22Rv1 (cell line): ENCODE measurements around the gene FLYWCH1.

Experiments used
- H3K27ac ChIP-seq: fragments of 450-650 bp; 2 replicates; pipeline ENCODE4 v1.5.1; 2017
- ZFX ChIP-seq: fragments of 450-650 bp; IDR thresholded peaks from 2 replicates; pipeline ENCODE4 v1.6.1; 2017; ENCODE audit warnings: antibody characterized with exemption, borderline replicate concordance
- TF ChIP-seq, protein P1 (sequence below): fragments of 450-650 bp; IDR thresholded peaks from 2 replicates; pipeline ENCODE4 v1.5.1; 2017; ENCODE audit warnings: mild to moderate bottlenecking

FLYWCH1 gene, protein sequence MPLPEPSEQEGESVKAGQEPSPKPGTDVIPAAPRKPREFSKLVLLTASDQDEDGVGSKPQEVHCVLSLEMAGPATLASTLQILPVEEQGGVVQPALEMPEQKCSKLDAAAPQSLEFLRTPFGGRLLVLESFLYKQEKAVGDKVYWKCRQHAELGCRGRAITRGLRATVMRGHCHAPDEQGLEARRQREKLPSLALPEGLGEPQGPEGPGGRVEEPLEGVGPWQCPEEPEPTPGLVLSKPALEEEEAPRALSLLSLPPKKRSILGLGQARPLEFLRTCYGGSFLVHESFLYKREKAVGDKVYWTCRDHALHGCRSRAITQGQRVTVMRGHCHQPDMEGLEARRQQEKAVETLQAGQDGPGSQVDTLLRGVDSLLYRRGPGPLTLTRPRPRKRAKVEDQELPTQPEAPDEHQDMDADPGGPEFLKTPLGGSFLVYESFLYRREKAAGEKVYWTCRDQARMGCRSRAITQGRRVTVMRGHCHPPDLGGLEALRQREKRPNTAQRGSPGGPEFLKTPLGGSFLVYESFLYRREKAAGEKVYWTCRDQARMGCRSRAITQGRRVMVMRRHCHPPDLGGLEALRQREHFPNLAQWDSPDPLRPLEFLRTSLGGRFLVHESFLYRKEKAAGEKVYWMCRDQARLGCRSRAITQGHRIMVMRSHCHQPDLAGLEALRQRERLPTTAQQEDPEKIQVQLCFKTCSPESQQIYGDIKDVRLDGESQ

DNA sequence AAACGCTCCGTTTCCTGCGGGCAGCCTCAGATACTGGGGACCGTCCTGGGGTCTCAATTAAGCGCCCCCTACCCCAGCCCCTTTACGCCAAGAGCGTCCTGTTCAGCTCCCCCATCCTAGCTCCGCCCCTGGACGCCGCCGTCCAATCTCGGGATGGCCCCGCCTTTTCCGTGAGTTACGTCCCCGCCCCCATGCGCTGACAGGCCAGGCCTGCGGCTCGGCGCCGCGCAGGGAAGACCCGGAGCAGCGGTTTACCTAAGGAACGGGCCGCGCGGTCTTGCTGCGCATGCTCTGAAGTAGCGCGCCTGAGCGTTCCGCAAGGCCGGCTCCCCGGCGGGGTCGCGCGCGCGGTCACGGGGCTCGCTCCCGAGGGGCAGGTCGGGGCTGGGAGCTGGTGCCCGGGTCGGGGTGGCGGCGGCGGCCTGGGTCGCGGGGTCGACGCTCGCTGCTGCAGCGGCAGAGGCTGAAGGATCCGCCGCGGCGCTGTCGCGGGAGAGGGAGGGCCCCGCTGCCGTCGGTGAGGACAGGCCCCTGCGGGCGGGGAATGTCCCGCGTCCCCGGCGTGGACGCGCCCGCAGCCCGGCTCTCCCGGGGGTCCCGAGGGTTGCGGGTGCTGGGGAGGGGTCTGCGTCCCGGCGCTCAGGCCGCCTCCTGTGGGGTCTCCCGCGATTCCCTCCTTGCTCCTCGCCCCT lies at the start of gene FLYWCH1:
TSS of gene FLYWCH1 (plus strand) at position 294 of the 692 bp plus-strand sequence. CDS start 17,755 bp downstream, outside the sequence.
- TF ChIP-seq ZFX = no peak
- TF ChIP-seq, protein P1, sequence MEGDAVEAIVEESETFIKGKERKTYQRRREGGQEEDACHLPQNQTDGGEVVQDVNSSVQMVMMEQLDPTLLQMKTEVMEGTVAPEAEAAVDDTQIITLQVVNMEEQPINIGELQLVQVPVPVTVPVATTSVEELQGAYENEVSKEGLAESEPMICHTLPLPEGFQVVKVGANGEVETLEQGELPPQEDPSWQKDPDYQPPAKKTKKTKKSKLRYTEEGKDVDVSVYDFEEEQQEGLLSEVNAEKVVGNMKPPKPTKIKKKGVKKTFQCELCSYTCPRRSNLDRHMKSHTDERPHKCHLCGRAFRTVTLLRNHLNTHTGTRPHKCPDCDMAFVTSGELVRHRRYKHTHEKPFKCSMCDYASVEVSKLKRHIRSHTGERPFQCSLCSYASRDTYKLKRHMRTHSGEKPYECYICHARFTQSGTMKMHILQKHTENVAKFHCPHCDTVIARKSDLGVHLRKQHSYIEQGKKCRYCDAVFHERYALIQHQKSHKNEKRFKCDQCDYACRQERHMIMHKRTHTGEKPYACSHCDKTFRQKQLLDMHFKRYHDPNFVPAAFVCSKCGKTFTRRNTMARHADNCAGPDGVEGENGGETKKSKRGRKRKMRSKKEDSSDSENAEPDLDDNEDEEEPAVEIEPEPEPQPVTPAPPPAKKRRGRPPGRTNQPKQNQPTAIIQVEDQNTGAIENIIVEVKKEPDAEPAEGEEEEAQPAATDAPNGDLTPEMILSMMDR = no peak
- H3K27ac ChIP-seq = peak within 1 kb of the TSS; percentile 54

DNA sequence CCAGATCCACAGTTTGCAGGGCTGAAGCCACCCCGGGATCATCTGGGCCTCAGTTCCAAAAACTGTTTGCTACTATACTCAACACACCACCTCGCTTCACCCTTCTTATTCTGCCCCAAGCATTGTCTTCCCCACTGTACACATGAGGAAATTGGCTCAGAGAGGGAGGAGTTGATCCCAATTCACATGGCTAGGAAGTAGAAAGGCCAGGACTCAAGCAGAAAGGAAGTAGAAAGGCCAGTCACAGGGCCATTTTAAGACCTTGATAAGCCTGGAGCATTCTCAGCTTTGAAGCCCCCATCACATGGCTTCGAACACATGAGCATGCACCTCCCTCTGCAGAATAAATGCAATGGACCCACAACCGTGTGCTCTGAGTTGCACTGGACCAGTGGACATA lies 46.1 kb upstream of the FLYWCH1 start:
- TF ChIP-seq, protein P1 = no peak
- TF ChIP-seq ZFX = no peak
- no peak overlapping the region for H3K27ac ChIP-seq

DNA sequence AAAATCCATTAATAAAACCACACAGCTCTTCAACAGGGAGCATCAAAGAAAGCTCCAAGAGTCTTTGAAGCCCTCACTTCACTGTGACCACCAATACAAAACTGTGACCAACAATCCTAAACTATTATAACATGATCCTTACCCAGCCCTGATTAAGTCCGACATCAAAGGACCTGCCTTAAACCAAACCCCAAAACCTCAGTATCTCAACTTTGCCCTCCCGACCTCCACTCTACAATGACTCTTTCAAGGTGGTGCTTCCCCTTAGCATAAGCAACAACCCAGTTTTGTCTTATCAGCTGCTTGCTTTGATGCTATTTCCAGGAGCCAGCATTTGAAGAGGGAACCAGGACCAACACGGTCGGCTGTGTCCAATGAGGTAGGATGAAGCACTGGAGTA lies 45.3 kb upstream of the FLYWCH1 start:
- H3K27ac ChIP-seq = no peak overlapping the region
- TF ChIP-seq ZFX = no peak
- TF ChIP-seq, protein P1 = no peak

DNA sequence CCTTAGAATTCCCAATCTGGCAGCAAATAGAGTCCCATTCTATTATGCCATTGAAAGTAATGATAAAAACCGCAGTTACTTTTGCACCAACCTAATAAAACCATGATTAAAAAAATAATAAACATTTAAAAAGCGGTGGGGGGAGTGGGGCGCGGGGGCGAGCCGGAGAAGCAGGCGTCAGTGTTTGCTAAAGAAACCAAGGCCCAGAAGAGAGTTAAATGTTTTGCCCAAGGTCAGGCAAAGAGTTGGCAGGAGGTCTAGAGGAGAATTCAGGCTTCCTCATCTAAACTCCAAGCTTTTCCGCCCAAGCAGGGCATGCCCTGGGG lies 44.1 kb upstream of the FLYWCH1 start:
- TF ChIP-seq, protein P1 = no peak
- TF ChIP-seq ZFX = no peak
- H3K27ac ChIP-seq = peak overlapping the region; percentile 94

DNA sequence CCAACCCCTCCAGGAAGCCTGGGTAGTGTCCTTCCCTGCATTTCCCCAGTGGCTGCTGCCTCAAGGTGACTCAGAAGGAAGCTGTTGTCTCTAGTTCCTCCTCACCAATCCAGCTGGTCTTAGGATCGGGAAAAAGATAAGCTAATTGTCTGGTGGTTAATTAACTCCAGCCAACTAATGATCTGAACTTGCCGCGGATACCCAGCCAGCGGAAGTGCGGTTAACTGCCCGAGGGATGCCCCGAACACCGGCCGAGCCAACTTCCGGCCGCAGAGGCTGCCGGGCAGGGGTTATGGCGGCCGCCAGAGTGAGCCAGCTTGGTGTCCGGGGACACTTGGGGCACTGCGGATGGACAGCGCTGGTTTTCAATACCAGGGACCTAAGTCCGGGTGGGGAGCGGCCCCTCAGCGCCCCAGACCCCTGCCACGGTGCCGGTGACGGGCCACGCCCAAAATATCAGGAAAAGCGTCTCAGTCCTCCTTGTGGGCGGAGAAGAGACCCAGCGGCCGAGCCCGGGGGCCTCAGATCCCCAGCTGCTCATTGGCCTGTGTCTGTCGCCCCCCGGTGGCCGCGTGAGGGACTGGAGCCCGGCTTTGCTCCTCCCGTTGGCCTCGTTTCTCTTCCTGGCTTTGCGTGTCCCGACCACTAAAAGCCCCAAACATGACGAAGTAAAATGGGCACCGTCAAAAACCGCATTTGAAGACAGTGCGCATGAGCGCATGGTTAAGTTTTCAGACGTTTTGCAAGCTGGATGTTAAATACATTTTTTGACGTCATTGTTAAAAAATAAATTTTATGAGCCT lies 43.5 kb upstream of the FLYWCH1 start:
- TF ChIP-seq, protein P1 = peak; percentile 97
- no peak for TF ChIP-seq ZFX
- H3K27ac ChIP-seq = peak overlapping the region; percentile 94

DNA sequence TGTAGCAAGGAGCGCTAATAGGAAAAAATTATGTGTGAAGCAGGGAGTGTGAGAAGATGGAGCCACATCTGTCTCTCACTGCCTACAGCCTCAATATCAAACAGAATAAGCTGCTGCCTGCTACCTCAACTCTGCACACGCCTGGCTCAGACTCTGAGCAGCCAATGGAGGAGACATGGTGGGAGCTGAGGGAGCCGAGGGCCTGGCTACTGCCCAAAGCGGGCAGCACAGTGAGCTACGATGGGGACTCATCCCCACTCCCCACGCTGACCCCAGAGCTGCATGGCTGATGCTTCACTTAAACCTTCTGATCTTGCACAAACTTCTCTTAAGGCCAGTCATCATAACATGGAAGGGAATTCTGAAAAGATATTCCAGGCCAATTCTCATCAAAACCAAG lies 39.8 kb upstream of the FLYWCH1 start:
- no peak for TF ChIP-seq ZFX
- TF ChIP-seq, protein P1 = no peak

More for the DNA sequence above, 39.8 kb upstream of the FLYWCH1 start:
- no peak overlapping the region for H3K27ac ChIP-seq
